ENCODE measurements around the gene NFATC4.

DNA sequence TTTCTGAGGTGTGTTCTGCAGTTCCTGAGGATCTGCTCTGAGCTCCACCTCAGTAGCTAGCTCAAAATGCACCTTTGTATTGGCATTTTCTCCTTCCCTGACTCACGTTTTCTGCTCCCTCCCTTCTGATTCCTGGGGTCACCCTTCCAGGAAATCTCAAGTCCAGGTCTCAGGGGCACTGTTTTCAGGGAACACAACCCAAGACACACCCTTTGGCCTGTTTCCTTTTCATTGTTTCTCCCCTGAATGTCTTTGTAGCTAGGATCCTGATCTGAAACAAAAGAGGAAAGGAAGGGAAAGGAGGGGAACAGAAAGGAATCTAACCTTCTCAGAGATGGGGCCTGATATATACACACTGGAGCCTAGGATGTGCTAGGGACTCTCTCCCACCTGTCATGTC lies 20.9 kb upstream of the NFATC4 start:
- TF ChIP-seq EZH2 (IDR thresholded peaks at IDR 0.05; ENCODE audit: insufficient read depth, poor library complexity, severe bottlenecking) (no peak), EZH2phosphoT487 (IDR thresholded peaks at IDR 0.05; ENCODE audit: insufficient read depth, low read depth) (no peak)
